Measurements from ENCODE around the gene STAT3.
"Not testable (repeated sequence)": the region's sequence is repeated elsewhere in the genome, so short reads cannot be mapped to it uniquely, and the experiment has no call there.

Gene STAT3

GRCh38 chr17:42421507-42422338, 33.5 kb upstream of the STAT3 start:
- peak overlapping the region; percentile 52 for H3K4me3 ChIP-seq (ENCODE audit: insufficient read depth, low read depth, low read length, poor library complexity, severe bottlenecking)
- no peak overlapping the region for H3K27ac ChIP-seq (ENCODE audit: insufficient read depth, low read length, poor library complexity, severe bottlenecking)
- no peak for DNase-seq
- H3K27me3 ChIP-seq (replicated peaks; ENCODE audit: control insufficient read depth, insufficient read depth, low read length, poor library complexity, severe bottlenecking) = peaks cover 12% of the 10 kb centered on the region
- H3K36me3 ChIP-seq (ENCODE audit: control insufficient read depth, insufficient read depth, low read length) = no peaks in the 10 kb centered on the region
- H3K4me1 ChIP-seq (ENCODE audit: control insufficient read depth, insufficient read depth, low read length, poor library complexity, severe bottlenecking) = peaks cover 17% of the 10 kb centered on the region
- no peaks in the 10 kb centered on the region for H3K9me3 ChIP-seq (ENCODE audit: control insufficient read depth, low read length)

GRCh38 chr17:42421136-42421506, 32.9 kb upstream of the STAT3 start:
- H3K9me3 ChIP-seq (ENCODE audit: control insufficient read depth, low read length) = no peaks in the 10 kb centered on the region
- H3K4me1 ChIP-seq (ENCODE audit: control insufficient read depth, insufficient read depth, low read length, poor library complexity, severe bottlenecking) = peaks cover 17% of the 10 kb centered on the region
- H3K4me3 ChIP-seq (ENCODE audit: insufficient read depth, low read depth, low read length, poor library complexity, severe bottlenecking) = no peak overlapping the region
- H3K27ac ChIP-seq (ENCODE audit: insufficient read depth, low read length, poor library complexity, severe bottlenecking) = no peak overlapping the region
- H3K36me3 ChIP-seq (ENCODE audit: control insufficient read depth, insufficient read depth, low read length) = no peaks in the 10 kb centered on the region
- peaks cover 12% of the 10 kb centered on the region for H3K27me3 ChIP-seq (replicated peaks; ENCODE audit: control insufficient read depth, insufficient read depth, low read length, poor library complexity, severe bottlenecking)
- no peak for DNase-seq

- peaks cover 24% of the 10 kb centered on the region for H3K4me1 ChIP-seq (ENCODE audit: control insufficient read depth, insufficient read depth, low read length, poor library complexity, severe bottlenecking)
- not testable (repeated sequence) for H3K27ac ChIP-seq (ENCODE audit: insufficient read depth, low read length, poor library complexity, severe bottlenecking)
Observed at GRCh38 chr17:42417981-42418380, 29.7 kb upstream of the STAT3 start.

GRCh38 chr17:42414704-42415409, 26.6 kb upstream of the STAT3 start:
- no peaks in the 10 kb centered on the region for H3K27me3 ChIP-seq (replicated peaks; ENCODE audit: control insufficient read depth, insufficient read depth, low read length, poor library complexity, severe bottlenecking)
- H3K27ac ChIP-seq (ENCODE audit: insufficient read depth, low read length, poor library complexity, severe bottlenecking) = no peak overlapping the region
- H3K4me3 ChIP-seq (ENCODE audit: insufficient read depth, low read depth, low read length, poor library complexity, severe bottlenecking) = peak overlapping the region; percentile 49
- DNase-seq = no peak
- peaks cover 12% of the 10 kb centered on the region for H3K4me1 ChIP-seq (ENCODE audit: control insufficient read depth, insufficient read depth, low read length, poor library complexity, severe bottlenecking)
- no peaks in the 10 kb centered on the region for H3K36me3 ChIP-seq (ENCODE audit: control insufficient read depth, insufficient read depth, low read length)
- no peaks in the 10 kb centered on the region for H3K9me3 ChIP-seq (ENCODE audit: control insufficient read depth, low read length)

More at GRCh38 chr17:42417981-42418380, 29.7 kb upstream of the STAT3 start:
- not testable (repeated sequence) for DNase-seq; H3K36me3 ChIP-seq (ENCODE audit: control insufficient read depth, insufficient read depth, low read length); H3K27me3 ChIP-seq (replicated peaks; ENCODE audit: control insufficient read depth, insufficient read depth, low read length, poor library complexity, severe bottlenecking); H3K4me3 ChIP-seq (ENCODE audit: insufficient read depth, low read depth, low read length, poor library complexity, severe bottlenecking); H3K9me3 ChIP-seq (ENCODE audit: control insufficient read depth, low read length)

GRCh38 chr17:42413464-42414040, 25.3 kb upstream of the STAT3 start:
- peaks cover 12% of the 10 kb centered on the region for H3K4me1 ChIP-seq (ENCODE audit: control insufficient read depth, insufficient read depth, low read length, poor library complexity, severe bottlenecking)
- no peak for DNase-seq

GRCh38 chr17:42411905-42412679, 23.9 kb upstream of the STAT3 start:
- Histone ChIP-seq H3K9me3 (ENCODE audit: control insufficient read depth, low read length) (no peaks in the 10 kb centered on the region), H3K27ac (ENCODE audit: insufficient read depth, low read length, poor library complexity, severe bottlenecking) (no peak overlapping the region), H3K27me3 (replicated peaks; ENCODE audit: control insufficient read depth, insufficient read depth, low read length, poor library complexity, severe bottlenecking) (no peaks in the 10 kb centered on the region), H3K4me1 (ENCODE audit: control insufficient read depth, insufficient read depth, low read length, poor library complexity, severe bottlenecking) (peaks cover 12% of the 10 kb centered on the region), H3K4me3 (ENCODE audit: insufficient read depth, low read depth, low read length, poor library complexity, severe bottlenecking) (no peak overlapping the region), H3K36me3 (ENCODE audit: control insufficient read depth, insufficient read depth, low read length) (no peaks in the 10 kb centered on the region)
- no peak for DNase-seq

More at GRCh38 chr17:42413464-42414040, 25.3 kb upstream of the STAT3 start:
- Histone ChIP-seq H3K36me3 (ENCODE audit: control insufficient read depth, insufficient read depth, low read length) (no peaks in the 10 kb centered on the region), H3K4me3 (ENCODE audit: insufficient read depth, low read depth, low read length, poor library complexity, severe bottlenecking) (no peak overlapping the region), H3K9me3 (ENCODE audit: control insufficient read depth, low read length) (no peaks in the 10 kb centered on the region), H3K27ac (ENCODE audit: insufficient read depth, low read length, poor library complexity, severe bottlenecking) (no peak overlapping the region), H3K27me3 (replicated peaks; ENCODE audit: control insufficient read depth, insufficient read depth, low read length, poor library complexity, severe bottlenecking) (no peaks in the 10 kb centered on the region)

GRCh38 chr17:42411361-42411760, 23.1 kb upstream of the STAT3 start:
- Histone ChIP-seq H3K4me3 (ENCODE audit: insufficient read depth, low read depth, low read length, poor library complexity, severe bottlenecking) (no peak overlapping the region), H3K36me3 (ENCODE audit: control insufficient read depth, insufficient read depth, low read length) (no peaks in the 10 kb centered on the region), H3K4me1 (ENCODE audit: control insufficient read depth, insufficient read depth, low read length, poor library complexity, severe bottlenecking) (peaks cover 12% of the 10 kb centered on the region), H3K27me3 (replicated peaks; ENCODE audit: control insufficient read depth, insufficient read depth, low read length, poor library complexity, severe bottlenecking) (no peaks in the 10 kb centered on the region), H3K9me3 (ENCODE audit: control insufficient read depth, low read length) (no peaks in the 10 kb centered on the region), H3K27ac (ENCODE audit: insufficient read depth, low read length, poor library complexity, severe bottlenecking) (no peak overlapping the region)
- DNase-seq = no peak

- Histone ChIP-seq H3K4me3 (ENCODE audit: insufficient read depth, low read depth, low read length, poor library complexity, severe bottlenecking) (no peak overlapping the region), H3K27ac (ENCODE audit: insufficient read depth, low read length, poor library complexity, severe bottlenecking) (no peak overlapping the region), H3K9me3 (ENCODE audit: control insufficient read depth, low read length) (no peaks in the 10 kb centered on the region), H3K4me1 (ENCODE audit: control insufficient read depth, insufficient read depth, low read length, poor library complexity, severe bottlenecking) (peaks cover 11% of the 10 kb centered on the region), H3K36me3 (ENCODE audit: control insufficient read depth, insufficient read depth, low read length) (no peaks in the 10 kb centered on the region), H3K27me3 (replicated peaks; ENCODE audit: control insufficient read depth, insufficient read depth, low read length, poor library complexity, severe bottlenecking) (no peaks in the 10 kb centered on the region)
- no peak for DNase-seq
Observed at GRCh38 chr17:42410319-42410685, 22.1 kb upstream of the STAT3 start.

GRCh38 chr17:42409523-42410318, 21.5 kb upstream of the STAT3 start:
- Histone ChIP-seq H3K36me3 (ENCODE audit: control insufficient read depth, insufficient read depth, low read length) (no peaks in the 10 kb centered on the region), H3K27ac (ENCODE audit: insufficient read depth, low read length, poor library complexity, severe bottlenecking) (no peak overlapping the region), H3K4me3 (ENCODE audit: insufficient read depth, low read depth, low read length, poor library complexity, severe bottlenecking) (no peak overlapping the region), H3K9me3 (ENCODE audit: control insufficient read depth, low read length) (no peaks in the 10 kb centered on the region), H3K27me3 (replicated peaks; ENCODE audit: control insufficient read depth, insufficient read depth, low read length, poor library complexity, severe bottlenecking) (no peaks in the 10 kb centered on the region), H3K4me1 (ENCODE audit: control insufficient read depth, insufficient read depth, low read length, poor library complexity, severe bottlenecking) (peaks cover 5% of the 10 kb centered on the region)
- DNase-seq = no peak

Measured in effector memory CD4-positive, alpha-beta T cell (primary cell).